ENCODE measurements around the gene DGKQ.

The DGKQ gene

GRCh38 chr4:996030-996996 lies 22.9 kb upstream of the DGKQ start:
- in situ Hi-C loops (cut with MboI; ENCODE audit: low sequenced_read_pairs) = no loop called here

- in situ Hi-C loops (cut with MboI; ENCODE audit: low sequenced_read_pairs) = no loop called here
These were observed 22.1 kb upstream of the DGKQ start for GRCh38 chr4:995311-996026.

GRCh38 chr4:993111-994029 lies 20.0 kb upstream of the DGKQ start, which contains the start of gene SLC26A1:
Gene SLC26A1, minus strand, starts transcription at chr4:993404. Its CDS starts 1,701 bp downstream, at chr4:991703.
- in situ Hi-C loops (cut with MboI; ENCODE audit: low sequenced_read_pairs) = no loop called here

DNA sequence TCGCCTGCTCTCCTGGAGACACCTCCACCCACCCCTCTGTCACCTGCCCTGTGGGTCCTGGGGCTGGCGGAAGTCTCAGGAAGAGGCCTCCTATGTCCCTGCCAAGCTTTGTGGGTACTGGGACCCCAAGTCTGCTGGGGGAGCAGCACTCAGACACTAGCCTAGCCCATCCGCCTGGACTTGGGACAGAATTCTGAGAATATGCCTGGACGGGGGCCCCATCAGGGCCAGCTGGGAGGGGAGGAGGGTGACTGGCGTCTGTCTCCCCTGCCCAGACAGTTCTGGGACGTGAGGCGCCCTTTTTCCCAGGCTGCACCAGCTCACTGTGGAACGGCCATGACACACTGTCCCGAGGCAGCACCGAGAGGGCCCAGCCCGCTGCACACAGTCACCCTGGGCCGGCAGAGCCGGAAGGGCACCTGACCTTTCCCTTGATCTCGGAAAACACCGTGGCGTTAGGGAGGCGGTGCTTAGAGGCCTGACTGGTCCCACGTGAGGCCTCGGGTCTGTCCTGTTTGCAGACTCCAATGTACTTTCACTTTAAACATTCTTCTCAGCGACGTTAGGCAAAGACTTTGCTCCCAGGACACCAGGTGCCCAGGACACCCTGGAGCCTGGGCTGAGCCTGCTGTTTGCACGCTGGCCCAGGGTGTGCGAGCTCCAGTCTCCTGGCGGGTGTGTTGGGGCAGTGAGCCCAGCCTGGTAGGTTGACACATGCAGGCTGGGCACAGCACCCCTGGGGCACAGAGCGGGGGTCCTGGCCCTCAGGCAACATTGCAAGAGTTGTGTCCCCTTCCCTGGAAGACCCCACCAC lies 19.1 kb upstream of the DGKQ start:
- in situ Hi-C loops (cut with MboI; ENCODE audit: low sequenced_read_pairs) = no loop called here

- in situ Hi-C loops (cut with MboI; ENCODE audit: low sequenced_read_pairs) = no loop called here
These were observed 18.3 kb upstream of the DGKQ start for GRCh38 chr4:991451-992296.

DNA sequence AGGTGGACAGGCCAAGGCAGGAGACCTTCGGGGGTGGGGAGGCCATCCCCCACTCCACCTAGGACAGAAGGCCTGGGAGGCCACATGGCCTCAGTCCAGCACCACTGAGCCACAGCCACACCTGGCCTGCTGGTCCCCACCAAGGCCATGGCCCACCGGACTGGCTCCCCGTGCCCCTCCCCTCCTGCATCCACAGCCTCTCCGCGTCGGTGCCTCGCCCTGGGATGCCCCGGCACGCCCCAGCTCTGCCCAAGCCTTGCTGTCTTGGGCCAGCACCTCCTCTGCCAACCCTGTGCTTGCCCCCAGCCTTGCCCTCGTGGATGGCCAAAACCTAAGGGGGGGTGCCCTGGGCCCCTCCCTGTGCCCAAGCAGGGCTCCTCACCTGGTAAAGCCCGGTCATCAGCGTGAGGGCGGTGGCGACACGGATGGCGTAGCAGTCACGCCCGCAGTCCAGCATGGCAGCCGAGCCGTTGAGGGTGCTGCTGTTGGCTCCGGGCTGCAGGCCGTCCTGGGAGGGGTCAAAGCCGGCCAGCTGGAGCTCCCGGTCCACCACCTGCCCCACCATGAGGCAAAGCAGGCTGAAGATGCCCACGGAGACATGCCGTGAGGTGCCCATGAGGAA lies 17.5 kb upstream of the DGKQ start:
- in situ Hi-C loops (cut with MboI; ENCODE audit: low sequenced_read_pairs) = no loop called here

- in situ Hi-C loops (cut with MboI; ENCODE audit: low sequenced_read_pairs) = no loop called here
These were observed 16.5 kb upstream of the DGKQ start for GRCh38 chr4:989722-990471.

GRCh38 chr4:988726-989721 lies 15.7 kb upstream of the DGKQ start:
- in situ Hi-C loops (cut with MboI; ENCODE audit: low sequenced_read_pairs) = no loop called here

DNA sequence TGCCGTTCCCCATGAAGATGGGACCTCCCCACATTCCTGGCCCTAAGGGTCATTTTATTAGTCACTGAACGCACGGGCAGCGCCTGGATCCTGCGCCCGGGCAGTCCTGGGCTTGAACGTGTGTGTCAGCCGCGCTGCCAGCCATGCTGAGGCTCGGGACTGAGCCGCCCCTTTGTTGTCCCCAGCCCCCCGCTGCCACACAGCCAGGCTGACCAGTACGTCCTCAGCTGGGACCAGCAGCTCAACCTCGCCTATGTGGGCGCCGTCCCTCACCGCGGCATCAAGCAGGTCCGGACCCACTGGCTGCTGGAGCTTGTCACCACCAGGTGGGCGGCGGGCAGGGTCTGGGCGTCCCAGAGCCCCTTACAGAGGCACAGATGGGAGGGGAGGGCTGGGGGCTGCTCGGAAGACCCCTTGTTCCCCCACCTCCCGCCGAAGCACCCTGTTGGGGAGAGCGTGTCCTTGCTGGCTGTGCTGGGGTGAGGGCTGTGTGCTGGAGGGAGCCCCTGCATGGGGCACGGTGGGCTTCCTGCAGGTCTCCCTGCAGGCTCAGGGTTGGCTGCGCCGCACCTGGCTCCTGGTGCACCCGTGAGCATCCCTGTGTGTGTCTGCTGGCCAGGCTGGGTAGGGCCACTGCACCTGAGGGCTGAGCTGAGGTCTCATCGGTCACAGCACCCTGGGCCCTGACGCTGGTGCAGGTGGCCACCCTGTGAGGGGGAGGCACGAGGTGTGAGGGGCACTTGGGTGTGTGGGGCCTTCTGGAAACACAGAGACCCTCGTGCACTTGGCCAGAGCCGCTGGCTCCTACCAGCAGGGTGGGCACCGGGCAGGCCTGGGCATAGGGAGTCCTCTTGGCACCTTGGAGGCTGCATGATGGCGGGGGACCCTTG lies 14.5 kb upstream of the DGKQ start:
- in situ Hi-C loops (cut with MboI; ENCODE audit: low sequenced_read_pairs) = no loop called here

DNA sequence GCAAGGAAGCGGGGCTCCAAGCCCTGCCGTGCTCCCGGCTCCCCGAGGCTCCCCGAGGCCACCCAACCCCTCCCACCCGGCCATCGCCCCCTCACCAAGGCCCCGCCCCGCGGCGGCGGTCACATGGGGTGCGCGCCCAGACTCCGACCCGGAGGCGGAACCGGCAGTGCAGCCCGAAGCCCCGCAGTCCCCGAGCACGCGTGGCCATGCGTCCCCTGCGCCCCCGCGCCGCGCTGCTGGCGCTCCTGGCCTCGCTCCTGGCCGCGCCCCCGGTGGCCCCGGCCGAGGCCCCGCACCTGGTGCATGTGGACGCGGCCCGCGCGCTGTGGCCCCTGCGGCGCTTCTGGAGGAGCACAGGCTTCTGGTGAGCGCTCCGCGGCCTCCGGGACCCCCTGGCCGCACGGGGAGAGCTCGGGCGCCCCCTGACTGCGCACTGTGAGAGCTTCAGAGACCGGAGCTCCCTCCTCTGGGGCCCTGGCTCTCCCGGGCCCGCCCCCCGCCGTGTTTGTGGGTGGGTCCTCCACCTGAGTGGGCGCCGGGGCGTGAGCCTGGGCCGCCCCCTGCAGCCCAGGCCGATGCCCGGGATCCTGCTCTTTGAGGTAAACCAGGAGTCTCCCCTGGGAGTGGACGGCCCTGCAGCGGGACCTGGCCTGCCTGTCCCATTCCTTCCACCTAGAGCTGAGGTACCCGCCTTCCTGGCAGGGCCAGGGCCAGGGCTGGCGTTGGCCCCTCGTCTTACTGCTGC lies 13.7 kb upstream of the DGKQ start, which contains the start of gene IDUA:
Gene IDUA, plus strand, starts transcription at position 166 of the 745 bp plus-strand sequence. Its CDS starts 41 bp downstream, at position 207.
- in situ Hi-C loops (cut with MboI; ENCODE audit: low sequenced_read_pairs) = no loop called here

- in situ Hi-C loops (cut with MboI; ENCODE audit: low sequenced_read_pairs) = no loop called here
These were observed 13.1 kb upstream of the DGKQ start for GRCh38 chr4:986428-986878.

DNA sequence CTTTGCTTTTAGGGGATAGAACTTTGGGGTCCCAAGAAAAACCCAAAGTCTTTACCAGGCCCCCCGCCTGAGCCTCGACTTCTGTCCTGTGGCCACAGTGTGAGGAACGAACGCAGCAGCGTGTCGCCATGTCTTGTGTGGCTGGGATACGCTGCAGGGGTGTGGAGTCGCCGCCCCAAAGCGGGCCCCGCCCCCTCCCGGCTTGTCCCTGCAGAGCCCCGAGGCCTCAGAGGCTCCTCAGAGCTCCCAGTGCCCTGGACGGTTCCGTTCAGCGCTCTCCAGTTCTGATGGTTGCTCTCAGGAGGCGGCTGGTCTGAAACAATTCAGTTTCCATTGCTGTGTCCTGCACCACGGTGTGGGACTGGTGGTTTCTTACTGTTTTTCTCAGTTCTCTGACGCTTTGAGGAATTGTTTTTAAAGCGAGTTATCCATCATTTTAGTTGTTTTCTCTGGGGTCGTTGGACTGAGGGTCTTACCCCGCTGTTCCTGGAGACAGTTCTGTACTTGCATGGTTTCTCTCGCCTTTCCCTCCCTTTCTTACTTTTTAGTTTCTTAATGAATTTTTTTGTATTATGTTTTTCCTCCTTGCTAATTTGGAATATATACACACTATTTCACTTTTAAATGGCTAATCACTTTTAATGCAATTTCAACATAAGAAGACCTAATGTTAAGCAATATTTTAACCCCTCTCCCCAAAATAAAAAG lies 11.9 kb upstream of the DGKQ start:
- in situ Hi-C loops (cut with MboI; ENCODE audit: low sequenced_read_pairs) = no loop called here

GRCh38 chr4:984336-985054 lies 11.1 kb upstream of the DGKQ start:
- in situ Hi-C loops (cut with MboI; ENCODE audit: low sequenced_read_pairs) = no loop called here

- in situ Hi-C loops (cut with MboI; ENCODE audit: low sequenced_read_pairs) = no loop called here
These were observed 9.4 kb upstream of the DGKQ start for GRCh38 chr4:982814-983213.
